Measurements from ENCODE around the gene SMC4. TPM values are rescaled to one million over a fixed set of nuclear protein-coding genes. Genes with fewer than 3 reads are reported as not detected.
"Not testable (repeated sequence)": the region's sequence is repeated elsewhere in the genome, so short reads cannot be mapped to it uniquely, and the experiment has no call there.

Gene SMC4
- total RNA-seq, result 129 TPM
- polyA plus RNA-seq, result 119 TPM
- long read RNA-seq, donor 1, partial matches to known transcripts, result 10 of 10 reads
- long read RNA-seq, donor 1, other reads (novel, unspliced or antisense), result 0 of 10 reads
- long read RNA-seq, donor 2, full-length matches to known transcripts, result 35 of 400 reads
- long read RNA-seq, donor 2, partial matches to known transcripts, result 365 of 400 reads
- long read RNA-seq, donor 2, other reads (novel, unspliced or antisense), result 0 of 400 reads
- long read RNA-seq, donor 3, full-length matches to known transcripts, result 14 of 123 reads
- long read RNA-seq, donor 3, partial matches to known transcripts, result 109 of 123 reads
- long read RNA-seq, donor 3, other reads (novel, unspliced or antisense), result 0 of 123 reads
- long read RNA-seq, donor 4, partial matches to known transcripts, result 76 of 82 reads
- long read RNA-seq, donor 4, other reads (novel, unspliced or antisense), result 0 of 82 reads
- long read RNA-seq, donor 5, full-length matches to known transcripts, result 35 of 169 reads
- long read RNA-seq, donor 5, partial matches to known transcripts, result 134 of 169 reads
- long read RNA-seq, donor 5, other reads (novel, unspliced or antisense), result 0 of 169 reads
- long read RNA-seq, donor 6, full-length matches to known transcripts, result 8 of 123 reads
- long read RNA-seq, donor 6, partial matches to known transcripts, result 104 of 123 reads
- long read RNA-seq, donor 6, other reads (novel, unspliced or antisense), result 11 of 123 reads
- long read RNA-seq, donor 7, full-length matches to known transcripts, result 11 of 86 reads
- long read RNA-seq, donor 7, partial matches to known transcripts, result 75 of 86 reads
- long read RNA-seq, donor 7, other reads (novel, unspliced or antisense), result 0 of 86 reads
- long read RNA-seq, donor 8, full-length matches to known transcripts, result 2 of 15 reads
- long read RNA-seq, donor 8, partial matches to known transcripts, result 13 of 15 reads
- long read RNA-seq, donor 8, other reads (novel, unspliced or antisense), result 0 of 15 reads
- long read RNA-seq, donor 9, full-length matches to known transcripts, result 15 of 83 reads
- long read RNA-seq, donor 9, partial matches to known transcripts, result 68 of 83 reads
- long read RNA-seq, donor 9, other reads (novel, unspliced or antisense), result 0 of 83 reads
- long read RNA-seq, donor 10, full-length matches to known transcripts, result 6 of 63 reads
- long read RNA-seq, donor 10, partial matches to known transcripts, result 57 of 63 reads
- long read RNA-seq, donor 10, other reads (novel, unspliced or antisense), result 0 of 63 reads

DNA sequence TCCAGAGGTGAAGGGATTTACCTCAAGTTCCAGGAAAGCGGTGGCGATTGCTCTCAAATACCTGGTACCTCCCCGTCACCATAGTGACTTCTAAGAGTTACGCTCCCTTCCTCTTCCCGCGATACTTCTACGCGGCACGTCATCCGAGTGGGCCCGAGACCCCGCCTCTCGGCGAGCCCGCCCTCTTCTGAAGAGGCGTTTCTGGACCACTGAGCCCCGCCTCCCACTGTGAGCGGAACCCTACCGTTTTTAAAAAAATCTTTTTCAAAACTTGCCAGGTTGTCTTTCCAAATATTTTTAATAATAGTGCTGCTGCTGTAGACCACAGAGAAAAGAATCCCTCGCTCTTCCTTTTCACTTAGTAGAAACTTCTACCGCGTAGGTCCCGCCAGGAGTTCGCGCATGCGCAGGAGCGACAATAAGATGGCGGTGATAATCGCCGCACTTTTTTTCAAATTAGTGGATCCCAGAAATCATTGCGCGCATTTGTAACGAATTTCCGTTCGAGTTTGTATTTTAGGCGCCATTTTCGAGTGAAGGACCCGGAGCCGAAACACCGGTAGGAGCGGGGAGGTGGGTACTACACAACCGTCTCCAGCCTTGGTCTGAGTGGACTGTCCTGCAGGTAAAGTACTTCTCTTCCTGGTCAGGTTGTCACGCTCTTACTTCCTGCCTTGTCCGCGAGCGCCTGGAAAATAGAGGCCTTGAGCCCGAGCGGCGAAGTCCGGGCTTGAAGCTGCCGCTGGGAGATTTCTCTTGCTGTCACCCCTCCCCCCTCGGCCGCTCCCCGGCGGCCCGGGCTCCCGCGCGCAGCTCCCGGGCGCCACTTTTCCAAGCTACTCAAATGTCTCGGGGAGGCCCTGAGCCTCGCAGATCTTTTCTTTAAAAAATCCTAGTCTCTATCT lies at the start of gene SMC4, which contains the start of gene IFT80:
Gene SMC4 (plus strand): TSS at position 526 of the 905 bp plus-strand sequence. CDS start 1,177 bp downstream, outside the sequence.
Gene IFT80 (minus strand): TSS at position 101 of the 905 bp plus-strand sequence. CDS start 14,625 bp downstream, outside the sequence.
- Histone ChIP-seq H3K4me3 (ENCODE audit: low read length in 2 of 2) (peak within 1 kb of the TSS; percentile 75 to 88), H3K36me3 (ENCODE audit: control insufficient read depth in 2 of 2, insufficient read depth in 2 of 2, low read length in 1 of 2) (no peaks in the 10 kb centered on the region), H3K9me3 (ENCODE audit: control insufficient read depth in 2 of 2, insufficient read depth in 1 of 2, low read length in 1 of 2) (no peaks in the 10 kb centered on the region), H3K27ac (ENCODE audit: low read depth in 1 of 2, low read length in 1 of 2) (peak within 1 kb of the TSS; percentile 89 to 93), H3K4me1 (ENCODE audit: control insufficient read depth in 2 of 2, insufficient read depth in 2 of 2, low read length in 2 of 2) (peaks cover 5 to 9% of the 10 kb centered on the region in 2 donors), H3K27me3 (ENCODE audit: control insufficient read depth in 2 of 2, insufficient read depth in 1 of 2, low read length in 1 of 2) (no peaks in the 10 kb centered on the region)
- under 1% methylated on average over 63 of the region's 63 CpGs for WGBS
- peak; percentile 90 to 98 (median 96) for DNase-seq (ENCODE audit: low read depth in 6 of 9, low spot score in 9 of 9)

DNA sequence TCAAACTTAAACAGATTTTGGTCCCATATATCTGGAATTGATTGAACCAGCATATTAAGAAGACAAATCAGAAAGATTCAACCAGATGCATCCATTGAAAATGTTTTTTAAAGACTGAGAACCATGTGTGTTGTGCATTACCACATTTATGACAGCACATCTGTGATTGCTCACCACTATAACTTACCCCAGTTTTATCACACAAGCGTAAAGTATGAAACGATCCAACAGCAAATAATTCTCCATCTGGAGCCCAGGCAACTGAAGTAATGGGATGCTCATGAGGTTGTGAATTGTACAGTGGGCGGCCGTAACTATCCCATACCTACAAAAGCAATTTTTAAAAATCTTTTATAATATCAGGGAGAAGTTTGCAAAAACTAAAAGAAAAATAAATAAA lies 43.6 kb upstream of the SMC4 start:
- no peaks in the 10 kb centered on the region for H3K4me1 ChIP-seq (ENCODE audit: control insufficient read depth in 2 of 2, insufficient read depth in 2 of 2, low read length in 2 of 2)
- H3K9me3 ChIP-seq (ENCODE audit: control insufficient read depth in 2 of 2, insufficient read depth in 1 of 2, low read length in 1 of 2), result no peaks in the 10 kb centered on the region
- H3K27ac ChIP-seq (ENCODE audit: low read depth in 1 of 2, low read length in 1 of 2), result no peak overlapping the region
- no peaks in the 10 kb centered on the region for H3K27me3 ChIP-seq (ENCODE audit: control insufficient read depth in 2 of 2, insufficient read depth in 1 of 2, low read length in 1 of 2)
- DNase-seq (ENCODE audit: low read depth in 6 of 9, low spot score in 9 of 9), result no peak
- no peak overlapping the region for H3K4me3 ChIP-seq (ENCODE audit: low read length in 2 of 2)
- H3K36me3 ChIP-seq (ENCODE audit: control insufficient read depth in 2 of 2, insufficient read depth in 2 of 2, low read length in 1 of 2), result peaks cover 7 to 19% of the 10 kb centered on the region in 2 donors
- WGBS, result 97% methylated on average over 4 of the region's 4 CpGs

DNA sequence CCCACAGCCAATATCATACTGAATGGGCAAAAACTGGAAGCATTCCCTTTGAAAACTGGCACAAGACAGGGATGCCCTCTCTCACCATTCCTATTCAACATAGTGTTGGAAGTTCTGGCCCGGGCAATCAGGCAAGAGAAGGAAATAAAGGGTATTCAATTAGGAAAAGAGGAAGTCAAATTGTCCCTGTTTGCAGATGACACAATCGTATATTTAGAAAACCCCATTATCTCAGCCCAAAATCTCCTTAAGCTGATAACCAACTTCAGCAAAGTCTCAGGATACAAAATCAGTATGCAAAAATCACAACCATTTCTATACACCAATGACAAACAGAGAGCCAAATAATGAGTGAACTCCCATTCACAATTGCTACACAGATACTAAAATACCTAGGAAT lies 36.6 kb upstream of the SMC4 start:
- not testable (repeated sequence) for H3K4me3 ChIP-seq (ENCODE audit: low read length in 2 of 2); H3K4me1 ChIP-seq (ENCODE audit: control insufficient read depth in 2 of 2, insufficient read depth in 2 of 2, low read length in 2 of 2); H3K27ac ChIP-seq (ENCODE audit: low read depth in 1 of 2, low read length in 1 of 2); H3K9me3 ChIP-seq (ENCODE audit: control insufficient read depth in 2 of 2, insufficient read depth in 1 of 2, low read length in 1 of 2); H3K36me3 ChIP-seq (ENCODE audit: control insufficient read depth in 2 of 2, insufficient read depth in 2 of 2, low read length in 1 of 2); H3K27me3 ChIP-seq (ENCODE audit: control insufficient read depth in 2 of 2, insufficient read depth in 1 of 2, low read length in 1 of 2); DNase-seq (ENCODE audit: low read depth in 6 of 9, low spot score in 9 of 9)
- 89% methylated on average over 2 of the region's 2 CpGs for WGBS

GRCh38 chr3:160365869-160366522 lies 33.5 kb upstream of the SMC4 start:
- no peak for DNase-seq (ENCODE audit: low read depth in 6 of 9, low spot score in 9 of 9)
- H3K4me3 ChIP-seq (ENCODE audit: low read length in 2 of 2), result no peak overlapping the region
- WGBS, result 97% methylated on average over 1 of the region's 1 CpG
- H3K27me3 ChIP-seq (ENCODE audit: control insufficient read depth in 2 of 2, insufficient read depth in 1 of 2, low read length in 1 of 2), result no peaks in the 10 kb centered on the region
- H3K27ac ChIP-seq (ENCODE audit: low read depth in 1 of 2, low read length in 1 of 2), result no peak overlapping the region
- peaks cover 0 to 4% of the 10 kb centered on the region in 2 donors for H3K36me3 ChIP-seq (ENCODE audit: control insufficient read depth in 2 of 2, insufficient read depth in 2 of 2, low read length in 1 of 2)
- H3K4me1 ChIP-seq (ENCODE audit: control insufficient read depth in 2 of 2, insufficient read depth in 2 of 2, low read length in 2 of 2), result peaks cover 4 to 6% of the 10 kb centered on the region in 2 donors
- H3K9me3 ChIP-seq (ENCODE audit: control insufficient read depth in 2 of 2, insufficient read depth in 1 of 2, low read length in 1 of 2), result no peaks in the 10 kb centered on the region

- Histone ChIP-seq H3K4me1 (ENCODE audit: control insufficient read depth in 2 of 2, insufficient read depth in 2 of 2, low read length in 2 of 2) (peaks cover 4 to 12% of the 10 kb centered on the region in 2 donors), H3K36me3 (ENCODE audit: control insufficient read depth in 2 of 2, insufficient read depth in 2 of 2, low read length in 1 of 2) (peaks cover 10 to 17% of the 10 kb centered on the region in 2 donors), H3K9me3 (ENCODE audit: control insufficient read depth in 2 of 2, insufficient read depth in 1 of 2, low read length in 1 of 2) (no peaks in the 10 kb centered on the region), H3K27me3 (ENCODE audit: control insufficient read depth in 2 of 2, insufficient read depth in 1 of 2, low read length in 1 of 2) (no peaks in the 10 kb centered on the region), H3K4me3 (ENCODE audit: low read length in 2 of 2) (peak overlapping the region in 1 of 2 donors; percentile 14), H3K27ac (ENCODE audit: low read depth in 1 of 2, low read length in 1 of 2) (peak overlapping the region in 1 of 2 donors; percentile 87)
- peak in 8 of 9 donors; percentile 40 to 87 (median 66) for DNase-seq (ENCODE audit: low read depth in 6 of 9, low spot score in 9 of 9)
- WGBS, result 11% methylated on average over 2 of the region's 2 CpGs
Observed at GRCh38 chr3:160368804-160369203, 30.6 kb upstream of the SMC4 start.

GRCh38 chr3:160369784-160370183 lies 29.7 kb upstream of the SMC4 start:
- Histone ChIP-seq H3K4me1 (ENCODE audit: control insufficient read depth in 2 of 2, insufficient read depth in 2 of 2, low read length in 2 of 2) (peaks cover 4 to 12% of the 10 kb centered on the region in 2 donors), H3K4me3 (ENCODE audit: low read length in 2 of 2) (peak overlapping the region in 1 of 2 donors; percentile 11), H3K27ac (ENCODE audit: low read depth in 1 of 2, low read length in 1 of 2) (peak overlapping the region in 1 of 2 donors; percentile 87), H3K9me3 (ENCODE audit: control insufficient read depth in 2 of 2, insufficient read depth in 1 of 2, low read length in 1 of 2) (no peaks in the 10 kb centered on the region), H3K27me3 (ENCODE audit: control insufficient read depth in 2 of 2, insufficient read depth in 1 of 2, low read length in 1 of 2) (no peaks in the 10 kb centered on the region), H3K36me3 (ENCODE audit: control insufficient read depth in 2 of 2, insufficient read depth in 2 of 2, low read length in 1 of 2) (peaks cover 14 to 26% of the 10 kb centered on the region in 2 donors)
- peak; percentile 52 to 92 (median 72) for DNase-seq (ENCODE audit: low read depth in 6 of 9, low spot score in 9 of 9)
- WGBS, result 8% methylated on average over 1 of the region's 1 CpG

- Histone ChIP-seq H3K4me1 (ENCODE audit: control insufficient read depth in 2 of 2, insufficient read depth in 2 of 2, low read length in 2 of 2) (peaks cover 4 to 12% of the 10 kb centered on the region in 2 donors), H3K27me3 (ENCODE audit: control insufficient read depth in 2 of 2, insufficient read depth in 1 of 2, low read length in 1 of 2) (no peaks in the 10 kb centered on the region), H3K4me3 (ENCODE audit: low read length in 2 of 2) (no peak overlapping the region), H3K9me3 (ENCODE audit: control insufficient read depth in 2 of 2, insufficient read depth in 1 of 2, low read length in 1 of 2) (no peaks in the 10 kb centered on the region), H3K27ac (ENCODE audit: low read depth in 1 of 2, low read length in 1 of 2) (no peak overlapping the region), H3K36me3 (ENCODE audit: control insufficient read depth in 2 of 2, insufficient read depth in 2 of 2, low read length in 1 of 2) (peaks cover 14 to 27% of the 10 kb centered on the region in 2 donors)
- 94% methylated on average over 6 of the region's 6 CpGs for WGBS
- DNase-seq (ENCODE audit: low read depth in 6 of 9, low spot score in 9 of 9), result peak in 1 of 9 donors; percentile 13
Observed at GRCh38 chr3:160370987-160371857, 28.2 kb upstream of the SMC4 start.
